Measurements from ENCODE around the gene WASF3.

GRCh38 chr13:26513931-26514330, 43.6 kb upstream of the WASF3 start:
- TF ChIP-seq POLR2A (IDR thresholded peaks at IDR 0.05; ENCODE audit: low read depth, low read length) (no peak), POLR2AphosphoS5 (IDR thresholded peaks at IDR 0.05; ENCODE audit: low read depth, low read length) (no peak), SPI1 (IDR thresholded peaks at IDR 0.05; ENCODE audit: low read depth, low read length) (no peak), POU2F2 (IDR thresholded peaks at IDR 0.05; ENCODE audit: low read depth, low read length) (no peak), PAX5 (IDR thresholded peaks at IDR 0.05; ENCODE audit: insufficient read depth, low read length, severe bottlenecking) (no peak), TAF1 (IDR thresholded peaks at IDR 0.05; ENCODE audit: low read depth, low read length) (no peak)
